ENCODE results near the gene PEX14.

Gene PEX14

GRCh38 chr1:10647414-10648170, 172.8 kb downstream of the PEX14 start (continued):
- TF ChIP-seq PATZ1 (CRISPR knock-in tag; IDR thresholded peaks at IDR 0.05; ENCODE audit: borderline replicate concordance) = no peak

DNA sequence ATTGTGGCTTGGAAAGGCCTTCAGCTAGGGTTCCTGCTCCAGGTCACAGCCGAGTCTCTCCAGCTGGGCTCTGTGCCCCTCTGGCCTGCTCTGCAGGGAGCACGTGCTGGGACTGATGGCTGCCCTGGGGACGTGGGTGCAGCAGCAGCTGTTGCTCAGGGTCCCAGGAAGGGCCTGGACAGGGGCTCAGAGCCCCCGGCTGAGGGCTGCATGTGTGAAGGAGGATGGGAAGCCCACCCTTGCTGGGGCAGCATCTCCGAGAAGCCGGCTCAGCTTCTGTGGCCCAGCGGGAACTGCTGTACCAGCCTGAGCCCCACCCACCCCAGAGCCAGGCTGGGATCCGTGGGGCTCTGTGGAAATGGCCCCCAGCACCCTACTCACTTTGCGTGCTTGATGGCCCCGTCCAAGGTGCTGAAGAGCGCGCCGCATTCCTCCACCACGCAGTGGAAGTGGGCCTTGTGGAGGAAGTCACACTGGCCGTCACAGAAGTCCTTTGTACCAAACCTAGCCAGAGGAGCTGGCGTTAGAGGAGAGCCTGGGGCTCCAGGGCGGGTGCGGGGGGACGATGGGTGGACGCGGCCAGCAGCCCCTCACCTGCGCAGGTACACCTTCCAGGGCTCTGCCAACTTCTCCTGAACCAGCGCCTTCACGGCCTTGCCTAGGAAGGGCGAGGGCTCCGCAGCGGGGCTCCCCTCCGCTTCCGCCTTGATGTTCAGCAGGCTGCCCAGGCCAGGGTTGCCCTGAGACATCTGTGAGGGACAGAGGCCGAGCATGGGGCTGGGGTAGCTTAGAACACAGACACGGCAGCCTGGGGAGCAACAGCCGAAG, 174.2 kb downstream of the PEX14 start:
- no peak for TF ChIP-seq TCF4 (CRISPR knock-in tag; IDR thresholded peaks at IDR 0.05; ENCODE audit: borderline replicate concordance)
- no peak for TF ChIP-seq ZFP30 (CRISPR knock-in tag; IDR thresholded peaks at IDR 0.05)
- TF ChIP-seq ZNF8 (CRISPR knock-in tag; IDR thresholded peaks at IDR 0.05) = no peak
- TF ChIP-seq RARB (CRISPR knock-in tag; IDR thresholded peaks at IDR 0.05) = no peak
- no peak for TF ChIP-seq CSDC2 (CRISPR knock-in tag; IDR thresholded peaks at IDR 0.05)
- TF ChIP-seq PATZ1 (CRISPR knock-in tag; IDR thresholded peaks at IDR 0.05; ENCODE audit: borderline replicate concordance) = no peak
- no peak for ATAC-seq

GRCh38 chr1:10649517-10650201, 174.9 kb downstream of the PEX14 start:
- TF ChIP-seq ZFP30 (CRISPR knock-in tag; IDR thresholded peaks at IDR 0.05) (no peak), BACH2 (CRISPR knock-in tag; IDR thresholded peaks at IDR 0.05; ENCODE audit: borderline replicate concordance) (no peak), PATZ1 (CRISPR knock-in tag; IDR thresholded peaks at IDR 0.05; ENCODE audit: borderline replicate concordance) (no peak), TCF4 (CRISPR knock-in tag; IDR thresholded peaks at IDR 0.05; ENCODE audit: borderline replicate concordance) (no peak), RARB (CRISPR knock-in tag; IDR thresholded peaks at IDR 0.05) (no peak), TSHZ2 (CRISPR knock-in tag; IDR thresholded peaks at IDR 0.05) (no peak), CSDC2 (CRISPR knock-in tag; IDR thresholded peaks at IDR 0.05) (no peak), ISL1 (CRISPR knock-in tag; IDR thresholded peaks at IDR 0.05) (no peak), OSR1 (CRISPR knock-in tag; IDR thresholded peaks at IDR 0.05) (no peak), GLIS3 (CRISPR knock-in tag; IDR thresholded peaks at IDR 0.05) (no peak), PPARA (CRISPR knock-in tag; IDR thresholded peaks at IDR 0.05; ENCODE audit: borderline replicate concordance) (no peak), SNAI2 (CRISPR knock-in tag; IDR thresholded peaks at IDR 0.05) (no peak), ARNTL (CRISPR knock-in tag; IDR thresholded peaks at IDR 0.05; ENCODE audit: borderline replicate concordance, low read depth) (no peak), ZFP3 (CRISPR knock-in tag; IDR thresholded peaks at IDR 0.05) (no peak), ZNF8 (CRISPR knock-in tag; IDR thresholded peaks at IDR 0.05) (no peak), ESRRG (CRISPR knock-in tag; IDR thresholded peaks at IDR 0.05) (no peak), ZNF70 (CRISPR knock-in tag; IDR thresholded peaks at IDR 0.05) (no peak), ZC3H10 (CRISPR knock-in tag; IDR thresholded peaks at IDR 0.05) (no peak)
- TF ChIP-seq, protein P1, sequence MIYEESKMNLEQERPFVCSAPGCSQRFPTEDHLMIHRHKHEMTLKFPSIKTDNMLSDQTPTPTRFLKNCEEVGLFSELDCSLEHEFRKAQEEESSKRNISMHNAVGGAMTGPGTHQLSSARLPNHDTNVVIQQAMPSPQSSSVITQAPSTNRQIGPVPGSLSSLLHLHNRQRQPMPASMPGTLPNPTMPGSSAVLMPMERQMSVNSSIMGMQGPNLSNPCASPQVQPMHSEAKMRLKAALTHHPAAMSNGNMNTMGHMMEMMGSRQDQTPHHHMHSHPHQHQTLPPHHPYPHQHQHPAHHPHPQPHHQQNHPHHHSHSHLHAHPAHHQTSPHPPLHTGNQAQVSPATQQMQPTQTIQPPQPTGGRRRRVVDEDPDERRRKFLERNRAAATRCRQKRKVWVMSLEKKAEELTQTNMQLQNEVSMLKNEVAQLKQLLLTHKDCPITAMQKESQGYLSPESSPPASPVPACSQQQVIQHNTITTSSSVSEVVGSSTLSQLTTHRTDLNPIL (CRISPR knock-in tag; IDR thresholded peaks at IDR 0.05; ENCODE audit: low read depth) = no peak
- TF ChIP-seq, protein P2, sequence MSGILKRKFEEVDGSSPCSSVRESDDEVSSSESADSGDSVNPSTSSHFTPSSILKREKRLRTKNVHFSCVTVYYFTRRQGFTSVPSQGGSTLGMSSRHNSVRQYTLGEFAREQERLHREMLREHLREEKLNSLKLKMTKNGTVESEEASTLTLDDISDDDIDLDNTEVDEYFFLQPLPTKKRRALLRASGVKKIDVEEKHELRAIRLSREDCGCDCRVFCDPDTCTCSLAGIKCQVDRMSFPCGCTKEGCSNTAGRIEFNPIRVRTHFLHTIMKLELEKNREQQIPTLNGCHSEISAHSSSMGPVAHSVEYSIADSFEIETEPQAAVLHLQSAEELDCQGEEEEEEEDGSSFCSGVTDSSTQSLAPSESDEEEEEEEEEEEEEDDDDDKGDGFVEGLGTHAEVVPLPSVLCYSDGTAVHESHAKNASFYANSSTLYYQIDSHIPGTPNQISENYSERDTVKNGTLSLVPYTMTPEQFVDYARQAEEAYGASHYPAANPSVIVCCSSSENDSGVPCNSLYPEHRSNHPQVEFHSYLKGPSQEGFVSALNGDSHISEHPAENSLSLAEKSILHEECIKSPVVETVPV (CRISPR knock-in tag; IDR thresholded peaks at IDR 0.05) = no peak
- ATAC-seq = no peak

Measured in SK-N-SH treated with all-trans-retinoic acid at 6 μM for 48 hours (cell line).